OCI-LY7 (cell line): ENCODE data around the gene RSPH4A. TPM values are rescaled to one million over a fixed set of nuclear protein-coding genes. Genes with fewer than 3 reads are reported as not detected.
A peak's percentile ranks its signal among the peaks of the same experiment; 100 is the strongest.

Experiments used
- BruUV-seq: library from RNA; stranded (reverse); fragments of 400-500 nt; replicated peaks from 2 replicates; lab custom pipeline; 2021; lab: Mats Ljungman, UMichigan
- CTCF ChIA-PET: fragments of 300-600 bp; sonication (Branson Sonifier 250); formaldehyde crosslinking; loops from one replicate; lab custom pipeline; 2022; ENCODE audit warnings: antibody characterized with exemption; ENCODE audit not compliant: unreplicated experiment; lab: Charles Lee
- POLR2A ChIA-PET: fragments of 300-600 bp; sonication (Branson Sonifier 250); formaldehyde crosslinking; loops from one replicate; lab custom pipeline; 2022; ENCODE audit warnings: antibody characterized with exemption; lab: Charles Lee
- DNase-seq: peaks from one replicate; pipeline ENCODE4 v3.0.0-alpha.2; 2015; ENCODE audit warnings: low spot score
- H2AFZ ChIP-seq: fragments of 200-600 bp; sonication (generic), shearing (Covaris generic); 2 replicates; pipeline ENCODE4 v1.6.1; 2014; ENCODE audit warnings: mild to moderate bottlenecking, antibody characterized with exemption, low read length, moderate library complexity
- H3K27ac ChIP-seq: fragments of 200-600 bp; sonication (generic); 2 replicates; pipeline ENCODE4 v1.5.1; 2014; ENCODE audit warnings: mixed run types, low read depth, mild to moderate bottlenecking, moderate library complexity, low read length, inconsistent platforms; ENCODE audit not compliant: poor library complexity, severe bottlenecking
- H3K36me3 ChIP-seq: fragments of 200-600 bp; sonication (generic); 2 replicates; pipeline ENCODE4 v1.6.1; 2014; ENCODE audit warnings: mild to moderate bottlenecking, antibody characterized with exemption, low read length, moderate library complexity, mixed read lengths; ENCODE audit not compliant: insufficient read depth
- H3K4me1 ChIP-seq: fragments of 200-600 bp; sonication (generic); 2 replicates; pipeline ENCODE4 v1.5.1; 2014; ENCODE audit warnings: mild to moderate bottlenecking, low read length; ENCODE audit not compliant: insufficient read depth, poor library complexity, severe bottlenecking
- H3K4me2 ChIP-seq: fragments of 200-600 bp; sonication (generic); 2 replicates; pipeline ENCODE4 v1.6.1; 2014; ENCODE audit warnings: mild to moderate bottlenecking, low read length
- H3K4me3 ChIP-seq: fragments of 200-600 bp; sonication (generic); 2 replicates; pipeline ENCODE4 v1.5.1; 2014; ENCODE audit warnings: mild to moderate bottlenecking, low read depth, low read length; ENCODE audit not compliant: poor library complexity, severe bottlenecking
- H3K79me2 ChIP-seq: fragments of 200-600 bp; sonication (generic); 2 replicates; pipeline ENCODE4 v1.6.1; 2016; ENCODE audit warnings: low read depth, mild to moderate bottlenecking, low read length, moderate library complexity, mixed read lengths; ENCODE audit not compliant: insufficient read depth
- H3K9me2 ChIP-seq: fragments of 200-600 bp; sonication (generic); 2 replicates; pipeline ENCODE4 v1.6.1; 2016; ENCODE audit warnings: mild to moderate bottlenecking, low read length, mixed read lengths; ENCODE audit not compliant: insufficient read depth
- H3K9me3 ChIP-seq: fragments of 200-600 bp; sonication (generic); 2 replicates; pipeline ENCODE4 v1.6.1; 2014; ENCODE audit warnings: mild to moderate bottlenecking, mixed run types, low read length, mixed read lengths
- H4K20me1 ChIP-seq: fragments of 200-600 bp; sonication (generic); 2 replicates; pipeline ENCODE4 v1.6.1; 2014; ENCODE audit warnings: mild to moderate bottlenecking, antibody characterized with exemption, low read length, moderate library complexity, mixed read lengths; ENCODE audit not compliant: insufficient read depth
- CTCF ChIP-seq: fragments of 200-600 bp; sonication (generic); conservative IDR thresholded peaks from 2 replicates; pipeline ENCODE4 v1.5.1; 2014; ENCODE audit warnings: mild to moderate bottlenecking, antibody characterized with exemption, low read length, moderate library complexity, mixed read lengths
- EZH2phosphoT487 ChIP-seq: fragments of 200-600 bp; sonication (generic); IDR thresholded peaks from 2 replicates; pipeline ENCODE4 v1.6.1; 2018; ENCODE audit warnings: low read depth, borderline replicate concordance, mild to moderate bottlenecking, mixed run types, antibody characterized with exemption, low read length, moderate library complexity, mixed read lengths
- intact Hi-C: fragments of 100-400 bp; cut with micrococcal nuclease; formaldehyde crosslinking; loops from one replicate; pipeline ENCODE4 v1.10.0; 2022; ENCODE audit not compliant: unreplicated experiment
- total RNA-seq, 2 experiments: library from RNA; depleted of rRNA in 1 of 2; stranded (reverse); fragments of >200 nt in 1 of 2; shearing (Covaris generic) in 1 of 2; gene quantifications; 2 replicates each; pipeline ENCODE4 v1.2.3, GENCODE V29; 2014 to 2022

The RSPH4A gene
- total RNA-seq, 2 experiments from 2014 or later: 0.16 TPM; not detected in 1

GRCh38 chr6:116682334-116682712, 66.0 kb downstream of the RSPH4A start:
- Histone ChIP-seq H3K4me2 (peak overlapping the region; percentile 65), H4K20me1 (0 out of 2 replicates have a peak, but pooled peaks cover 5% of the 10 kb centered on the region), H3K4me3 (peak overlapping the region; percentile 82), H3K4me1 (peaks cover 19% of the 10 kb centered on the region), H3K27ac (no peak overlapping the region), H3K9me2 (no peaks in the 10 kb centered on the region), H3K9me3 (no peaks in the 10 kb centered on the region), H2AFZ (no peak overlapping the region), H3K79me2 (peaks cover 57% of the 10 kb centered on the region), H3K36me3 (peaks cover 16% of the 10 kb centered on the region)
- CTCF ChIA-PET: no interaction called here
- DNase-seq: peak; percentile 20
- intact Hi-C loops: loop anchor here (5.0 kb wide), 1 partner anchor 325 kb away; no protein-coding TSS in a partner anchor
- TF ChIP-seq EZH2phosphoT487 (no peak), CTCF (no peak)
- POLR2A ChIA-PET: interaction anchor here (1.5 to 2.9 kb wide), 3 partner anchors 11 to 112 kb away, joined by 7 to 12 read pairs (median 8); partner anchors contain the start of gene RWDD1
- BruUV-seq: no TSS peak

Other genes with a start within 250 kb of the RSPH4A start
- gene DSE, start 245.5 kb upstream of the RSPH4A start, total RNA-seq (2014; rRNA removed; shearing (Covaris generic)): 3.9 and 5.3 TPM in 2 replicates
- 6.2 and 7.6 TPM in 2 replicates for gene DSE, start 245.5 kb upstream of the RSPH4A start, total RNA-seq (2022)
- gene CALHM6, start 155.1 kb upstream of the RSPH4A start, total RNA-seq (2014; rRNA removed; shearing (Covaris generic)): not detected in 2 replicates
- 0.79 and 1.8 TPM in 2 replicates for gene CALHM6, start 155.1 kb upstream of the RSPH4A start, total RNA-seq (2022)
- not detected in 2 replicates for gene CALHM5, start 104.8 kb upstream of the RSPH4A start, total RNA-seq (2014; rRNA removed; shearing (Covaris generic))
- gene CALHM5, start 104.8 kb upstream of the RSPH4A start, total RNA-seq (2022): not detected in 2 replicates
- not detected in 2 replicates for gene TRAPPC3L, start 70.8 kb upstream of the RSPH4A start, total RNA-seq (2014; rRNA removed; shearing (Covaris generic))
- not detected in 2 replicates for gene TRAPPC3L, start 70.8 kb upstream of the RSPH4A start, total RNA-seq (2022)
- gene CALHM4, start 62.7 kb upstream of the RSPH4A start, total RNA-seq (2014; rRNA removed; shearing (Covaris generic)): not detected in 2 replicates
- not detected in 2 replicates for gene CALHM4, start 62.7 kb upstream of the RSPH4A start, total RNA-seq (2022)
- gene RWDD1, start 45.0 kb upstream of the RSPH4A start, total RNA-seq (2014; rRNA removed; shearing (Covaris generic)): 23.0 and 33.4 TPM in 2 replicates
- 36.5 and 38.2 TPM in 2 replicates for gene RWDD1, start 45.0 kb upstream of the RSPH4A start, total RNA-seq (2022)
- gene ZUP1, start 52.3 kb downstream of the RSPH4A start, total RNA-seq (2014; rRNA removed; shearing (Covaris generic)): 17.8 and 18.0 TPM in 2 replicates
- 20.9 and 26.8 TPM in 2 replicates for gene ZUP1, start 52.3 kb downstream of the RSPH4A start, total RNA-seq (2022)
- gene KPNA5, start 64.7 kb downstream of the RSPH4A start, total RNA-seq (2014; rRNA removed; shearing (Covaris generic)): 10.3 and 12.4 TPM in 2 replicates
- 12.6 and 14.6 TPM in 2 replicates for gene KPNA5, start 64.7 kb downstream of the RSPH4A start, total RNA-seq (2022)
- not detected in 2 replicates for gene FAM162B, start 149.2 kb downstream of the RSPH4A start, total RNA-seq (2014; rRNA removed; shearing (Covaris generic))
- not detected in 2 replicates for gene FAM162B, start 149.2 kb downstream of the RSPH4A start, total RNA-seq (2022)
- gene GPRC6A, start 212.6 kb downstream of the RSPH4A start, total RNA-seq (2014; rRNA removed; shearing (Covaris generic)): not detected in 2 replicates
- not detected in 2 replicates for gene GPRC6A, start 212.6 kb downstream of the RSPH4A start, total RNA-seq (2022)